Tongue (tissue), 2 donors: ENCODE results near the gene PASD1. TPM values are rescaled to one million over a fixed set of nuclear protein-coding genes. Genes with fewer than 3 reads are reported as not detected.
"Not testable (repeated sequence)": the region's sequence is repeated elsewhere in the genome, so short reads cannot be mapped to it uniquely, and the experiment has no call there.

Experiments used
- DNase-seq: peaks from one replicate; pipeline ENCODE4 v3.0.0-alpha.2; 2015
- total RNA-seq: library from RNA; depleted of rRNA; stranded (reverse); fragments of >200 nt; gene quantifications from one replicate; pipeline ENCODE4 v1.2.3, GENCODE V29; 2014

Gene PASD1
- total RNA-seq, 1 donor from 2014 or later = not detected

- DNase-seq = no peak
Observed at GRCh38 chrX:151621422-151621821, 57.9 kb downstream of the PASD1 start.

DNA sequence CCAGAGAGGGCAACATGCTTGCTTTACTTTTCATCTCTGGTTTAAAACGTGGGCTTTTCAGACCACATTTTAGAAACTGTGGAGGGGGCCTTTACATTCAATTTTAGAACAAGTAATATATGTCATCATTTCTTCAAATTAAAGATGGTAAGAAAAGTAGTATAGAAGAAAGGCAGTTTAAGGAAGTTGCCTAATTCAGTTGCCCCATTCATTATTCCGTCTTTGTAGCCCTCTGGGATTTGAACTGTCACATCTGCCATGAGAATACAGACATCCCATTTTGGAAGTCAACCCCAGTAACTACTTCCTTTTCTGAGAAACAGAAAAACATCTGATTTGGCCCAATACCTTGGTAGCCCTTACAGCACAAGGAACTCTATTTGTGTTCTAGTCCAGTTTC, 61.2 kb downstream of the PASD1 start:
- DNase-seq = no peak

GRCh38 chrX:151631822-151632221, 68.3 kb downstream of the PASD1 start:
- DNase-seq = no peak

- DNase-seq = peak; percentile 0
Observed at GRCh38 chrX:151633157-151633556, 69.7 kb downstream of the PASD1 start.

- no peak for DNase-seq
Observed at GRCh38 chrX:151634937-151635336, 71.5 kb downstream of the PASD1 start.

DNA sequence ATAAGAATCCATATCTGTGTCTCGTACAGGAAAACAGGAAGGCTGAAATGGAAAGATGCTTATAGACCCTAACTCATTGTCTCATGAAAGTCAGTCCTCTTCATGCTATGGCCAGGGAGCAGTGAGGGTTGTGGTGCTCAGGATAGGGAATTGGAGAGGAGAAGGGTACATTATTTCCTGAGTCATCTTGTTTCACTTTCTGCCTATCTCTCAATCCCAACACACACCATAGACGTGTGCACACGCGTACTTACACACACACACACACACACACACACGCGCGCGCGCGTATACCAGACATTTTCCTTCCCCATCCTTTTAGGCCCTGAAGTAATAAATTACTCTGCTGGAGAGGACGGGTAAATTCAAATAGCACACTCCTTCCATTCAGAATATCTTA, 78.1 kb downstream of the PASD1 start:
- DNase-seq = no peak

- no peak for DNase-seq
Observed at GRCh38 chrX:151675121-151675746, 111.8 kb downstream of the PASD1 start.

GRCh38 chrX:151676196-151676595, 112.7 kb downstream of the PASD1 start:
- peak; percentile 17 for DNase-seq

- DNase-seq = no peak
Observed at GRCh38 chrX:151679798-151680402, 116.4 kb downstream of the PASD1 start.

GRCh38 chrX:151680805-151681204, 117.3 kb downstream of the PASD1 start:
- DNase-seq = peak; percentile 37

DNA sequence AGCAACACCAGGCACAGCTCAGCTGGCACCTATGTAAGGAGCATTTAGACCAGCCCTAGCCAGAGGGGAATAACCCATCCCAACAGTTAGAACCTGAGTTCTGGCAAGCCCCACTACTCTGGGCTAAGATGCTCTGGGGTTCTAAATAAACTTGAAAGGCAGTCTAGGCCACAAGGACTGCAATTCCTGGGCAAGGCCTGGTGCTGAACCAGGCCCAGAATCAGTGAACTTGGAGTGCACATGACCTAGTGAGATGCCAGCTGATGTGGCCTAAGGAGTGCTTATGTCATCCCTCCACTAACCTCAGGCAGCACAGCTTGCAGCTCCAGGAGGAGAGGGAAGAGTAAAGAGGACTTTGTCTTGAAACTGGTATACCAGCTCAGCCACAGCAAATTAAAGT, 124.2 kb downstream of the PASD1 start:
- no peak for DNase-seq

GRCh38 chrX:151688695-151689094, 125.2 kb downstream of the PASD1 start:
- no peak for DNase-seq

DNA sequence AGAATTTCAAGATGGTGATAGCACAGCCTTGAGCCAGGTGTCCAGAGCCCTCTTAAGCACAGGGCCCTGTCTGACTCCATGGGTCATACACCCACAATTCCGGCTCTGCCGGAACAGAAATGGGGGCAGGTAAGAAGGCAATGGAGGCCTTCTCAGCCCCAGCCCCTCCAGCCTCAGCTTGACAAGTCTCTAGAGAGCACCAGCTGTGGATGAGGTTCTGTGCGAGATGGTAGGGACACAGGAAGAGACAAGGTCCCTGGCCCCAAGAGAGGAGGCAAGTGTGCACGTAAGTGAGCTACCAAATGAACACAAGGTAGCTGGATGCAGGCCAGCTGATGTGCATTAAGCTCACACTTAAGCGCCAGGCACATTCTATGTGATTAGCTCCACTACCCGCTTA, 129.3 kb downstream of the PASD1 start:
- DNase-seq = no peak

DNA sequence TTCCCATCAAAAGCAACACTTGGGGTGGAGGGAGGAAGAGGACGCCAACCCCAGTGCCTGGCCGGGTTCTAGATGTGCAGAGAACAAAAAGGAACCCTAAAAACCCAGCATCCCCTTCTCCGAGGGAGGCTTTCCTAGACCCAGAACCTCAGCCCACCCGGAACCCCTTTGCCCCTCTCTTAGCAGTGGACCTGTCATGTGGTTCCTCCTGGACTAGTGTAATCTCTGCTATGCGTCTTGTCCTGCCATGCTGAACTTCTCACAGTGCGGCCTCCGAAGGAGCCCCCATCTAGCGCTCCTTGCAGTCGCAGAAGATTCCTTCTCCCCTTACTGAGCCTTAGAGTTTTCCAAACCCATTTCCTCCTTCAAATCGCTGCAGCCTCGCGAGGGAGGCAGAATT, 130.6 kb downstream of the PASD1 start:
- no peak for DNase-seq

DNA sequence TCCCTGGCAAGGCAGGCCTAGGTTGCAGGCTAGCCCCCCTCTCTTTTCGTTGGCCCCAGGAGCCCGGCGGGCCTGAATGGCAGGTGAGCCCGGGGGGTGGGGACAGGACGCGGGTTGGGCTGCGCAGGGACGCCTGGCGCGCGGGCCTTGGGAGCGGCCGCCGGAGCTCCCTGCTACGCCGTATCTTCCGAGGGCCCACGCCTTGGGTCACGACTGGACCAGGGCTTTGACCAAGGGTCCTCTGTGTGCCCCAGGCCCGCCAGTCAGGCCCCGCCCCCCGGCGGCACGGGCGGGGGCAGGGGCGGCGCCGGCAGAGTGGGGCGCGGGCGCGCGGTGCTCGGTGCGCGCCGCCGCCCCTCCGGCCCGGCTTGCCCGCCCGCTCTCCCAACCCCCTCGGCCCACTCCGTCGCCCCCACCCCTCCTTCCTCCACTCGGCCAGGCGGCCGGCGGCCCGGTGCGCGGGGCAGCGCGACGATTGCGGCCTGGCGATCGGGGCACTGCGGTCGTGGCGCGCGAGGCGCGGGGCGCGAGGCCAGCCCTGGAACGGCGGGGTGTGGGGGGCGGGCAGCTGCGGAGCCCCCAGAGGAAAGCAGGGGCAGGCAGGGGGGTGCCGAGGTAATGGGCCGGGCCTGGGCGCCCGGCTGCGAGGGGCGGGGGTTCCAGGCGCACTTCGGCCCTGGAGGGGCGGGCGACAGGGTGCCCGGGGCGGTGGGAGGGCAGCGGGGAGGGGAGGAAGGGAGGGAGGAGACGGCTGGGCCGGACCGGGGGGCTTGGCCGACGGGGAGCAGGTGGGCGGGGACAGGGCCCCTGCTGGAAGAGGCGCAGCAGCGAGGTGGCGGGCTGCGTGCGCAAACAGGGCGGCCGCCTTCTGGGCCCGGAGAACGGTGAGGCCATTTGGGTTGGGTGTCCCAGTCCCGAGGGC, 131.4 kb downstream of the PASD1 start, which contains the start of gene PRRG3:
Gene PRRG3 (plus strand): TSS at position 798 of the 922 bp plus-strand sequence. CDS start 3,357 bp downstream, outside the sequence.
- DNase-seq = peak; percentile 76

DNA sequence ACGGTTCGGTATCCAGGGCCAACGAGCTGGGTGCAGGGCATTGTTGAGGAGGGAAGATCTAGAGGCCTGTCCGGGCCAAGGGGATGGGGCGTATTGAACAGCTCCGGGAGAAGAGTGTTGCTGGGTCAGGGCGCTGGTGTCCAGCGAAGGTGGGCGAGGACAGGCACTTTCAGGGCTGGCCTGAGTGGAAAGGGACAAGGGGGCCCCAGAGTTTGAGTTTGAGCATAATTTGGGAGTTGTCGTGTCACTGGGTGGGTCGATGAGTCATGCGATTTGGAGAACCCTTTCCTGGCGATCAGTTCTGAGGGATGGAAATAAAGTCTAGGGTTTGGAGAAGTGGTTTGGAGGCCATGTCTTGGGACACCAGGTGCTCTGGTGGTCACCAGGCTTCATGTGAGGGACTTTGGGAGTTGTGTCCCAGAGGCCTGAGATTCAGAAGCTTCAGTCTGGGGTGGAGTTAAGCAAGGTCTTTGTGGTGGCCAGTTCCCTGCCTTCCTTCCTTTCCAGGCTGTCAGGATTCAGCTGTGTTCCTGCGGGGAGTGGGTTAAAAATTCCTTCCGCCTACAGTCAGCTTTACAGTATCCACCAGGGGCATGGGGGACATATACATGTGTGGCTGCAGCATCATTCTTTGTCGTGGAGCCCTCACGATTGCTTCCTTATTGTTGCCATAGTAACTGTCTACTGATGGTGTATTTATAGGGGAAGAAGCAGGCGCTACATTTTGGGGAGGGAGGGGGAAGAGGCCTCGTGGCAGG, 132.3 kb downstream of the PASD1 start:
- peak; percentile 30 for DNase-seq

DNA sequence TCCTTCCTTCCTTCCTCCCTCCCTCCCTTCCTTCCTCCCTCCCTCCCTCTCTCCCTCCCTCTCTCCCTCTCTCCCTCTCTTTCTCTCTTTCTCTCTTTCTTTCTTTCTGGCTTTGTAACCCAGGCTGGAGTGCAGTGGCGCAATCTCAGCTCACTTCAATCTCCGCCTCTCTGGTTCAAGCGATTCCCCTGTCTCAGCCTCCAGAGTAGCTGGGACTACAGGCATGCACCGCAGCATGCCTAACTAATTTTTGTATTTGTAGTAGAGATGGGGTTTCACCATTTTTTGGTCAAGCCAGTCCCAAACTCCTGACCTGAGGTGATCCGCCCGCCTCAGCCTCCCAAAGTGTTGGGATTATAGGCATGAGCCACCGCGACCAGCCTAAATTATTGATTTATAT, 133.6 kb downstream of the PASD1 start:
- not testable (repeated sequence) for DNase-seq

DNA sequence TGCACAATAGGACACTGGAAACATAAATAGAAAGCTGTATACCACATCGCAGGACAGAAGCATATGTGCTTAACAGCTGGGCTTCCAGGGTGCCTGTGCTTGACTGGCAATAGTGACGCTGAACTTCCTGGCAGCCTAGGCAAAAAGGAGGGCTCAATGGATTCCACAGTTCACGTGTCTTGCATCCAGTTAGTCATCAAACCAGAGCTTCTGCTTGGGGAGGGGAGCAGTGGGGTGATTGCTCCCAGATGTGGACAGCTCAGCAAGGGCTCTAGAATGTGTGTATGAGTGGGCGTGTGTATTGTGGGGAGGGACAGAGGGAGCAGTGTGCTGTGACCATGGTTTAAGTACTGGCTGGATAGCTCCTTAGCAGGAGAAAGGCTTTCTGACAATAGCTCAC, 134.0 kb downstream of the PASD1 start:
- peak; percentile 84 for DNase-seq

- no peak for DNase-seq
Observed at GRCh38 chrX:151698485-151698884, 135.0 kb downstream of the PASD1 start.

GRCh38 chrX:151699746-151700145, 136.3 kb downstream of the PASD1 start:
- no peak for DNase-seq

DNA sequence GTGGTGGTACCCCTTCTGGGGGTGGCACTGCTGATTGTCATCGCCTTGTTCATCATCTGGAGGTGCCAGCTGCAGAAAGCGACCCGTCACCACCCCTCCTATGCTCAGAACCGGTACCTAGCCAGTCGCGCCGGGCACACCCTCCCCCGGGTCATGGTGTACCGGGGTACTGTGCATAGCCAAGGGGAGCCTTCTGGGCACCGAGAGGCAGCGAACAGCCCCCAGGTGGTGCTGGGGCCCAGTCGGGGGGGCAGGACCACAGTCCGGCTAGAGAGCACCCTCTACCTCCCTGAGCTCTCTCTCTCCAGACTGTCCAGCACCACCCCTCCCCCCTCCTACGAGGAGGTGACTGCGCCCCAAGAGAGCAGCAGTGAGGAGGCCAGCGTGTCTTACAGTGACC, 137.1 kb downstream of the PASD1 start:
- DNase-seq = no peak

- DNase-seq = no peak
Observed at GRCh38 chrX:151701071-151701470, 137.6 kb downstream of the PASD1 start.
